ENCODE results near the gene CTDSPL. TPM values are rescaled to one million over a fixed set of nuclear protein-coding genes. Genes with fewer than 3 reads are reported as not detected.
"Not testable (repeated sequence)": the region's sequence is repeated elsewhere in the genome, so short reads cannot be mapped to it uniquely, and the experiment has no call there.

Gene CTDSPL
- total RNA-seq, 4 donors from 2014 or later, result 33.4 to 72.6 (median 54.0) TPM

GRCh38 chr3:37986479-37987314 is 125.0 kb downstream of the CTDSPL start:
- no peaks in the 10 kb centered on the region for H3K27me3 ChIP-seq
- WGBS, 2 donors (ENCODE audit: low coverage in 1 of 2), result no CpG with 5 or more reads among the region's 12 CpGs
- no peak overlapping the region for H3K4me3 ChIP-seq
- no peak for ATAC-seq
- TF ChIP-seq EP300 (IDR thresholded peaks at IDR 0.05) (no peak), POLR2AphosphoS5 (IDR thresholded peaks at IDR 0.05) (no peak), CTCF (IDR thresholded peaks at IDR 0.05) (no peak), POLR2A (IDR thresholded peaks at IDR 0.05) (no peak)
- no peak overlapping the region for H3K27ac ChIP-seq
- H3K36me3 ChIP-seq, result peaks cover 0 to 32% of the 10 kb centered on the region in 2 donors
- no peaks in the 10 kb centered on the region for H3K9me3 ChIP-seq
- no peaks in the 10 kb centered on the region for H3K4me1 ChIP-seq

GRCh38 chr3:37987315-37987697 is 125.6 kb downstream of the CTDSPL start:
- no peak overlapping the region for H3K4me3 ChIP-seq

GRCh38 chr3:37987751-37988179 is 126.1 kb downstream of the CTDSPL start:
- Histone ChIP-seq H3K27ac (no peak overlapping the region), H3K27me3 (no peaks in the 10 kb centered on the region), H3K36me3 (peaks cover 0 to 22% of the 10 kb centered on the region in 2 donors), H3K4me1 (no peaks in the 10 kb centered on the region), H3K9me3 (no peaks in the 10 kb centered on the region), H3K4me3 (no peak overlapping the region)
- WGBS, 2 donors (ENCODE audit: low coverage in 1 of 2), result 80% methylated on average over 3 of the region's 7 CpGs
- ATAC-seq, result no peak
- TF ChIP-seq CTCF (IDR thresholded peaks at IDR 0.05), result no peak
- no peak for TF ChIP-seq POLR2A (IDR thresholded peaks at IDR 0.05)
- TF ChIP-seq EP300 (IDR thresholded peaks at IDR 0.05), result no peak
- TF ChIP-seq POLR2AphosphoS5 (IDR thresholded peaks at IDR 0.05), result no peak

More at GRCh38 chr3:37987315-37987697, 125.6 kb downstream of the CTDSPL start:
- Histone ChIP-seq H3K9me3 (no peaks in the 10 kb centered on the region), H3K36me3 (peaks cover 0 to 26% of the 10 kb centered on the region in 2 donors), H3K27me3 (no peaks in the 10 kb centered on the region), H3K4me1 (no peaks in the 10 kb centered on the region), H3K27ac (no peak overlapping the region)
- no CpG with 5 or more reads among the region's 2 CpGs for WGBS, 2 donors (ENCODE audit: low coverage in 1 of 2)
- ATAC-seq, result no peak
- TF ChIP-seq CTCF (IDR thresholded peaks at IDR 0.05) (no peak), POLR2AphosphoS5 (IDR thresholded peaks at IDR 0.05) (no peak), EP300 (IDR thresholded peaks at IDR 0.05) (no peak), POLR2A (IDR thresholded peaks at IDR 0.05) (no peak)

GRCh38 chr3:37988376-37988775 is 126.7 kb downstream of the CTDSPL start:
- not testable (repeated sequence) for H3K4me1 ChIP-seq, ATAC-seq, H3K4me3 ChIP-seq, H3K27me3 ChIP-seq, H3K9me3 ChIP-seq, H3K27ac ChIP-seq
- peaks cover 0 to 17% of the 10 kb centered on the region in 2 donors for H3K36me3 ChIP-seq
- 90 to 95% methylated on average over 4 to 7 of the region's 10 CpGs for WGBS, 2 donors (ENCODE audit: low coverage in 1 of 2)

GRCh38 chr3:37988931-37989525 is 127.3 kb downstream of the CTDSPL start:
- no peak for ATAC-seq

More at GRCh38 chr3:37988931-37989525, 127.3 kb downstream of the CTDSPL start:
- TF ChIP-seq EP300 (IDR thresholded peaks at IDR 0.05) (no peak), POLR2A (IDR thresholded peaks at IDR 0.05) (no peak), POLR2AphosphoS5 (IDR thresholded peaks at IDR 0.05) (no peak), CTCF (IDR thresholded peaks at IDR 0.05) (no peak)
- Histone ChIP-seq H3K9me3 (no peaks in the 10 kb centered on the region), H3K4me3 (no peak overlapping the region), H3K27ac (no peak overlapping the region), H3K27me3 (no peaks in the 10 kb centered on the region), H3K36me3 (peaks cover 0 to 11% of the 10 kb centered on the region in 2 donors), H3K4me1 (peaks cover 0 to 12% (median 0%) of the 10 kb centered on the region in 3 donors)
- 72 to 95% methylated on average over 6 to 8 of the region's 15 CpGs for WGBS, 2 donors (ENCODE audit: low coverage in 1 of 2)
